Pancreas (tissue), 10 donors: ENCODE results near the gene BACH2. TPM values are rescaled to one million over a fixed set of nuclear protein-coding genes. Genes with fewer than 3 reads are reported as not detected.

ENCODE experiments used
- ATAC-seq, 4 donors: fragments of 200-7000 bp; cut with Tn5 transposase; one replicate each; pipeline versions ENCODE4 v1.8.0 to v1.9.1; 2020; ENCODE audit warnings: mild to moderate bottlenecking in 4 of 4, moderate library complexity in 4 of 4
- DNase-seq, 6 donors: peaks; one replicate each; pipeline ENCODE4 v3.0.0-alpha.2; 2020
- FAIRE-seq: peaks from 2 replicates; lab custom pipeline; 2012; peaks lifted over from hg19 to GRCh38; lab: Jason Lieb, UNC
- H3K27ac ChIP-seq, 4 donors: fragments of 200-600 bp; sonication (generic); 1 replicate in 3 of 4; 2 replicates in 1 of 4; pipeline versions ENCODE4 v1.5.0 to v1.8.0; 2020
- H3K27me3 ChIP-seq, 4 donors: fragments of 200-600 bp; one replicate each; pipeline ENCODE4 v1.8.0; 2021
- H3K36me3 ChIP-seq, 3 donors: fragments of 200-600 bp; sonication (generic) in 1 of 3; one replicate each; pipeline versions ENCODE4 v1.5.0 to v1.8.0; 2020 to 2021
- H3K4me1 ChIP-seq, 3 donors: fragments of 200-600 bp; one replicate each; pipeline ENCODE4 v1.8.0; 2021
- H3K4me3 ChIP-seq, 4 donors: fragments of 200-600 bp; sonication (generic) in 2 of 4; one replicate each; pipeline versions ENCODE4 v1.5.0 to v1.8.0; 2020 to 2021
- H3K9me3 ChIP-seq, 4 donors: fragments of 200-600 bp; one replicate each; pipeline ENCODE4 v1.8.0; 2021
- CTCF ChIP-seq, 4 donors: fragments of 200-600 bp; sonication (generic) in 3 of 4; IDR thresholded peaks; one replicate each; pipeline versions ENCODE4 v1.5.0 to v1.8.0; 2021; ENCODE audit warnings: antibody characterized with exemption in 4 of 4
- WGBS, 2 donors: extraction: QIAGEN DNeasy Blood & Tissue Kit; methylation state at CpG; one replicate each; pipeline ENCODE4 v1.1.7; 2013; 5-methylcytosine and 5-hydroxymethylcytosine counted together
- intact Hi-C, 3 donors: fragments of 100-400 bp; cut with DNase I; formaldehyde crosslinking; loops; one replicate each; pipeline versions ENCODE4 v1.11.1 to v1.14.2; 2022
- polyA plus RNA-seq, 2 donors: library from polyadenylated mRNA; stranded (reverse); fragments of 200-250 nt; gene quantifications; one replicate each; pipeline ENCODE4 v1.2.3, GENCODE V29; 2013
- total RNA-seq, 6 donors: library from RNA; stranded (reverse); fragmentation: NEBNext Ultra II Directional in 4 of 6; extraction: Animal tissue kit (Norgen Biotek cat#: 25700) in 4 of 6; gene quantifications; one replicate each; pipeline versions ENCODE4 v1.2.1 to v1.2.4, GENCODE V29; 2021 to 2023
- donor health status: healthy with polysubstance abuse.
- donor health status: DM: no; HTN: no; CAD: no; lungs with moderate emphysema.
- donor health status: DM: no; HTN: no; CAD: no.
- donor health status: control.
- donor health status: control.
- donor health status: Bipolar disorder and iron deficiency.
- donor health status: DM: yes; HTN: yes; CAD: no.
- donor health status: DM: no; HTN: no; CAD: no.
- donor health status: DM: no; HTN: no; CAD: no.
- donor health status: DM: yes; HTN: yes; CAD: no.

The BACH2 gene
- total and polyA plus RNA-seq, 8 donors = 0.61 to 8.0 (median 4.9) TPM

- Histone ChIP-seq H3K27ac (no peak overlapping the region), H3K4me1 (no peaks in the 10 kb centered on the region), H3K9me3 (no peaks in the 10 kb centered on the region), H3K36me3 (no peaks in the 10 kb centered on the region), H3K27me3 (no peaks in the 10 kb centered on the region), H3K4me3 (no peak overlapping the region)
- no peak for DNase-seq
- TF ChIP-seq CTCF (IDR thresholded peaks at IDR 0.05) = no peak
- ATAC-seq = no peak
- WGBS, 2 donors = 80% methylated on average over 6 of the region's 6 CpGs
- intact Hi-C loops = no loop called here
- no peak for FAIRE-seq
Measured at GRCh38 chr6:90266905-90267621, 29.6 kb downstream of the BACH2 start.

- no peak for TF ChIP-seq CTCF (IDR thresholded peaks at IDR 0.05)
- H3K27ac ChIP-seq = no peak overlapping the region
- no peak overlapping the region for H3K4me3 ChIP-seq
- no peaks in the 10 kb centered on the region for H3K36me3 ChIP-seq
- no peaks in the 10 kb centered on the region for H3K9me3 ChIP-seq
- DNase-seq (no peak), FAIRE-seq (no peak), ATAC-seq (no peak)
- intact Hi-C loops = no loop called here
- no peaks in the 10 kb centered on the region for H3K27me3 ChIP-seq
- 82 to 83% methylated on average over 2 of the region's 2 CpGs for WGBS, 2 donors
- no peaks in the 10 kb centered on the region for H3K4me1 ChIP-seq
Measured at GRCh38 chr6:90264561-90264960, 32.1 kb downstream of the BACH2 start.

- DNase-seq (no peak), FAIRE-seq (no peak), ATAC-seq (no peak)
- intact Hi-C loops = no loop called here
- Histone ChIP-seq H3K27me3 (no peaks in the 10 kb centered on the region), H3K36me3 (no peaks in the 10 kb centered on the region), H3K9me3 (no peaks in the 10 kb centered on the region), H3K4me3 (no peak overlapping the region), H3K27ac (no peak overlapping the region), H3K4me1 (no peaks in the 10 kb centered on the region)
- TF ChIP-seq CTCF (IDR thresholded peaks at IDR 0.05) = no peak
Measured at GRCh38 chr6:90263633-90264032, 33.0 kb downstream of the BACH2 start.

GRCh38 chr6:90261801-90262200 lies 34.8 kb downstream of the BACH2 start:
- DNase-seq (no peak), FAIRE-seq (no peak), ATAC-seq (no peak)
- no peaks in the 10 kb centered on the region for H3K4me1 ChIP-seq
- H3K27ac ChIP-seq = no peak overlapping the region
- H3K9me3 ChIP-seq = no peaks in the 10 kb centered on the region
- H3K27me3 ChIP-seq = no peaks in the 10 kb centered on the region
- no peak overlapping the region for H3K4me3 ChIP-seq
- no peak for TF ChIP-seq CTCF (IDR thresholded peaks at IDR 0.05)
- 95 to 98% methylated on average over 2 of the region's 2 CpGs for WGBS, 2 donors
- intact Hi-C loops = no loop called here
- no peaks in the 10 kb centered on the region for H3K36me3 ChIP-seq

- WGBS, 2 donors = 73 to 94% methylated on average over 1 of the region's 1 CpG
- no peak overlapping the region for H3K4me3 ChIP-seq
- no peaks in the 10 kb centered on the region for H3K36me3 ChIP-seq
- DNase-seq = no peak
- intact Hi-C loops = no loop called here
- H3K4me1 ChIP-seq = peaks cover 0 to 3% (median 0%) of the 10 kb centered on the region in 3 donors
- no peak for TF ChIP-seq CTCF (IDR thresholded peaks at IDR 0.05)
- H3K27me3 ChIP-seq = no peaks in the 10 kb centered on the region
- H3K9me3 ChIP-seq = no peaks in the 10 kb centered on the region
- FAIRE-seq = no peak
- ATAC-seq = no peak
- no peak overlapping the region for H3K27ac ChIP-seq
Measured at GRCh38 chr6:90257486-90257738, 39.2 kb downstream of the BACH2 start.
